HT1080 (cell line): Measurements from ENCODE around the gene VRTN. TPM values are rescaled to one million over a fixed set of nuclear protein-coding genes. Genes with fewer than 3 reads are reported as not detected.
"Not testable (repeated sequence)": the region's sequence is repeated elsewhere in the genome, so short reads cannot be mapped to it uniquely, and the experiment has no call there.

Experiments
- DNase-seq: peaks from one replicate; pipeline ENCODE4 v3.0.0-alpha.2; 2015; ENCODE audit warnings: low read depth
- polyA plus RNA-seq, 2 experiments: library from polyadenylated mRNA; depleted of rRNA; stranded (reverse); fragments of >200 nt; gene quantifications; 2 replicates each; pipeline ENCODE4 v1.2.3, GENCODE V29; 2015
- total RNA-seq: library from RNA; depleted of rRNA; stranded (reverse); fragments of >200 nt; shearing (Covaris generic); gene quantifications from 2 replicates; pipeline ENCODE4 v1.2.3, GENCODE V29; 2014; rRNA removed

Gene VRTN
- not detected in 2 replicates for total RNA-seq
- polyA plus RNA-seq (2015; cell fraction: cytosol; rRNA removed): not detected in 2 replicates
- not detected in 2 replicates for polyA plus RNA-seq (2015; cell fraction: nucleus; rRNA removed)

- no peak for DNase-seq
These were observed at the start of gene VRTN for GRCh38 chr14:74348241-74348734. Gene VRTN, plus strand, starts transcription at chr14:74348471. Its CDS starts 8,313 bp downstream, at chr14:74356784.

- DNase-seq: peak; percentile 67
These were observed 49.2 kb upstream of the VRTN start for GRCh38 chr14:74299061-74299545.

GRCh38 chr14:74301594-74302151 is 46.6 kb upstream of the VRTN start:
- no peak for DNase-seq

GRCh38 chr14:74302152-74302628 is 46.1 kb upstream of the VRTN start:
- peak; percentile 58 for DNase-seq

- peak; percentile 91 for DNase-seq
These were observed 45.4 kb upstream of the VRTN start, which contains the start of gene ABCD4 for GRCh38 chr14:74302634-74303569. Gene ABCD4, minus strand, starts transcription at chr14:74302934. Its CDS starts 22 bp downstream, at chr14:74302912.

GRCh38 chr14:74308695-74309094 is 39.6 kb upstream of the VRTN start:
- DNase-seq: no peak

- no peak for DNase-seq
These were observed 38.9 kb upstream of the VRTN start for GRCh38 chr14:74309125-74310022.

GRCh38 chr14:74312161-74312560 is 36.1 kb upstream of the VRTN start:
- DNase-seq: no peak

GRCh38 chr14:74313601-74314000 is 34.7 kb upstream of the VRTN start:
- no peak for DNase-seq

- no peak for DNase-seq
These were observed 33.7 kb upstream of the VRTN start for GRCh38 chr14:74314576-74314975.

- DNase-seq: peak; percentile 31
These were observed 23.3 kb upstream of the VRTN start for GRCh38 chr14:74324931-74325361.

GRCh38 chr14:74325446-74325845 is 22.8 kb upstream of the VRTN start:
- DNase-seq: no peak

- DNase-seq: no peak
These were observed 21.7 kb upstream of the VRTN start for GRCh38 chr14:74326369-74327152.

- not testable (repeated sequence) for DNase-seq
These were observed 18.2 kb upstream of the VRTN start for GRCh38 chr14:74329950-74330552.

- DNase-seq: peak; percentile 58
These were observed 14.4 kb upstream of the VRTN start for GRCh38 chr14:74333909-74334308.

GRCh38 chr14:74346341-74346740 is 1.9 kb upstream of the VRTN start:
- no peak for DNase-seq

- no peak for DNase-seq
These were observed 1.0 kb upstream of the VRTN start for GRCh38 chr14:74347097-74347794.

- DNase-seq: no peak
These were observed 523 bp upstream of the VRTN start for GRCh38 chr14:74347795-74348100.
